ENCODE data around the gene KCNH2.
A peak's percentile ranks its signal among the peaks of the same experiment; 100 is the strongest.

KCNH2 gene

DNA sequence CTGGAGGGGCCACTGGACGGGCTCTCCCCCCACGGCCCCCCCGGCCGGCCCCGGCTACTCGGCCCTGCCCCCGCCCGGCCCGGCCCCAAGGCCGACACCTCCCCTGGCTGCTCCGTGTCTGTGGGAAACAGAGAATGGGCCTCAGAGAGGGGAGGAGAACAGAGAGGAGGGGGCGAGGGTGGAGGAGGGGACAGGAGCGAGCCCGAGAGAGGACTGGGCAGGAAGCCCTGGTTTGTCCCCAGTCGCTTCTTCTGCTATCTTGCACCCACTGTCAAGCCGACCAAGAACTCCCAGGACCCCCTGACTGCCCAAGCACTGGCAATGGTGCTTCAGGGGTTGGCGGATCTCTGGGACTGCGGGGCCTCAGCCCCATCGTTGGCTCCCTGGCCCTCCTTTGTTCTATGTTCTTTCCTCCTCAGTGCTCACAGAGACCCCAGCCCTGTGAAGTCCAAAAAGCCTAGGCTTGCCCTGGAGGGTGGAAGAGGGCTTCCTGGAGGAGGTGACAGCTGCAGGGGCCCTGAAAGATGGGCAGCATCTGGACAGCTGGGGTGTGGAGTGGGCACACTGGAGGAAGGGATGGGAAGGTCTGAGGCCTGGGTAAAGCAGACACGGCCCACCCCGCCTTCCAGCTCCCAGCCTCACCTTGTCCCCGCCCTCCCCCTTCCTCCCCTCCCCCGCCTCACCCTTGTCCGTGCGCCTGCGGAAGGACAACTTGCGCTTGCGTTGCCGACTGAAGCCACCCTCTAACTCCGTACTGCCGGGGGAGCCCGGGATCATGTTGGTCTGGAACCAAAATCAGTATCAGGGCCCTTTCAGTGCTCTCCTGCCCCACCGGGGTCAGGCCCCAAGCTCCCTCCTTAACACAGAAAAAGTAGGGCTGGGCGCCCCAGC is 30.1 kb downstream of the KCNH2 start:
- no peak for DNase-seq

DNA sequence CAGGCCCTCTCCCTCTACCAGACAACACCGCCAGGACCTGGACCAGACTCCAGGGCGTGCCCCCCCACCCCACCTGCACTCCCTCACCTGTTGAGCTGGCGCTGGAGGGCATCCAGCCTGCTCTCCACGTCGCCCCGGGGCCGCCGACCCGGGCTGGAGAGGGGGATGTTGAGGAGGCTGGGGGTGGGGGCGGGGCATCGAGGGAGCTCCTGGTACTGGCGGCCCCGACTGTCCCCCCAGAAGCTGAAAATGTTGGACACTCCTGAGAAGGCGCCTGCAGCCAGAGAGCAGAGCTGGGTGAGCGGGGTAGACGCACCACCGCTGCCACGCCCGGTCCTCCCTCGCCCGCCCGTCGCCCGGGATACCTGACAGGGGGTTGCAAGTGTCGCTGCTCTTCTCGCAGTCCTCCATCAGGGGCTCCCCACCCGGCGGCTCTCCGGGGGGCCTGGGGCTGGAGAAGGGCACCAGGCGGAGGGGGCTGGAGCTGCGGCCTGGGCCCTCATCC is 30.8 kb downstream of the KCNH2 start:
- no peak for DNase-seq

DNA sequence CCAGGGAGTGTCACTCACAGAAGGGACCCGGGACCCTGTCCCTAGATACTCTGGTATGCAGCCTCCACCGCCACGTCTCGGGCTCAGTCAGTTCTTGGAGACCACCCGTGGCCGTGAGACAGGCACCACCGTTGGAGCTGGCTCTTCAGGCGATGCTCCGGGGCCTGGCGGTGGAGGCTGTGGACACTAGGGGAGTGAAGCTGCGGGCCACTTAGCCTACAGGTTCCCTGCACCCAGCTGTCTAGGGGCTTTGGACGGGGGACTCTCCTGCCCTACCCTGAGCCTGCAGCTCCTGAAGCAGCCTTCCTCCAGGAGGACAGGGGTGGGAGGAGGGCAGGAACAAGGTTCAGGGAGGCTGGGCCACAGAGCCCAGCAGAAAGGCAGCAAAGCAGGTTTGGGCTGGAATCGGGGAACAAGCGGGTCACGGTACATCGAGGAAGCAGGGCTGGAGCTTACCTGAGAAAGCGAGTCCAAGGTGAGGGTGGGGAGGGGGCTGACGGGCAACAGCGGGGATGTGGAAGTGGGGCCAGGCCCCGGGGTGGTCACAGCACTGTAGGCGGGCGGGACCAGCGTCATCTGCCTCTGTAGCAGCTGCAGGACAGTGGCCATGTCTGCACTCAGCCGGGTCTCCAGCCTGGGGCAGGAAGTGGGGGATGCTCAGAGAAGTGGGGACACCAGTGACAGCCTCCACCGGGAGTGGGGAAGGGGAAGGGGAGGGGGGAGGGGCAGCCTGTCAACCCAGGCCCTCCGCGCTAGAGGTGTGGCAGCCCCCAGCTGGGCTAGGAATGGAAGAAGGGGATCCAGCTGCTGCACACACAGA is 31.5 kb downstream of the KCNH2 start:
- DNase-seq, result no peak

DNA sequence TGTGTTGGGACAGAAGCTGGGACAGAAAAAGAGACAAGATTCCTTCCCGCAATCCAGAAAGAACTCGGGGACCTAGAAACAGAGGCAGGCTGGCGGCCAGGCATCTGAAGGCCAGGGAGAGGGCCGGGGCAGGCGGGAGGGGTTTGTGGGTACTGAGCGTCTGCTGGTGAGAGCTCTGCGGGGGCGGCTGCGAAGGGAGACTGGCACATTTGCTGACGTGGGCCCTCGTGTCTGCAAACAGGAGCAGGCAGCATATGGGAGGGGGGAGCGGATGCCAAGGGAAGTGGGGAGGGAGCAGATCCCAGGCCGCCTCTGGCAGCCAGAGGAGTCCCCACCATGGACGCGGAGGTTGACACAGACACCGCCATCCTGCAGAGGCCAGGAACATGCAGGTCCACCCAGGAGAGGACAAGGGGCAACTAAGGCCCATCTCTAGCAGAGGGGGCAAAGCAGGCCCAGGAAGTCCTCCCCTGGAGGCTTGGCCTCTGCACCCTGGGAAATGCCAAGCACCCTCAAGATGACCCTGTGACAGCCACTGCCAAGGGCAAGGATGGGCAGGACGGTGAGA is 32.2 kb downstream of the KCNH2 start:
- DNase-seq, result peak; percentile 34 to 38

DNA sequence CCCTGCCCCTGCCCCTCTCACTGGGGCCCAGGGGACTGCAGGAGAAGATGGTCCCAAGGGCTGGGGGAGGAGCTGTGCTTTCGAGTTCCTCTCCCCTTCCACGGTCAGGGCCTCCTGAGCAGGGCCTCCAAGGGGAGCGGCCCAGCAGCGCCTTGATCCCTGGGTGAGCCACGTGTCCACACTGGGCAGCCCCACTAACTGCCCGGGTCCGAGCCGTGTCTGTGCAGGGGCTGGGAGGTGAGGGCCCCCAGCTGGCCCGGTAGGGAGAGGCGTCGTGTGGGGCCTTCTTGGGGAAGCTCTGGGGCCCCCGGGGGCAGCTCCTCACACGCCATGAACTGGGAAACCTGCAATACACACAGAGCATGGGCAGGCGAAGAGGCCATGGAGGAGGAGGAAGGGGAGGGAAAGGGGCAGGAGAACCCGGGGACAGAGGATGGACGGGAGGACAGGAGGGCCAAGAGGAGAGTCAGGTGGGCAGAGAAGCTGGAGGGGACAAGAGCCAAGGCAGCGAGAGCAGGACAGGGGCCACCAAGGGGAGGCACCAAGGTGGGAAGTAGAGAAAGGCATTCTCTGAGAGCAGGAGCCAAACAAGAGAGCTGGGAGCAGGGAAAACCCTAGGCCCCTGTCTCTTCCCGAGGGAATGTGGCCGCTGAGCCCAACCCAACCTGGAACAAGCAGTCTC is 32.8 kb downstream of the KCNH2 start:
- no peak for DNase-seq

DNA sequence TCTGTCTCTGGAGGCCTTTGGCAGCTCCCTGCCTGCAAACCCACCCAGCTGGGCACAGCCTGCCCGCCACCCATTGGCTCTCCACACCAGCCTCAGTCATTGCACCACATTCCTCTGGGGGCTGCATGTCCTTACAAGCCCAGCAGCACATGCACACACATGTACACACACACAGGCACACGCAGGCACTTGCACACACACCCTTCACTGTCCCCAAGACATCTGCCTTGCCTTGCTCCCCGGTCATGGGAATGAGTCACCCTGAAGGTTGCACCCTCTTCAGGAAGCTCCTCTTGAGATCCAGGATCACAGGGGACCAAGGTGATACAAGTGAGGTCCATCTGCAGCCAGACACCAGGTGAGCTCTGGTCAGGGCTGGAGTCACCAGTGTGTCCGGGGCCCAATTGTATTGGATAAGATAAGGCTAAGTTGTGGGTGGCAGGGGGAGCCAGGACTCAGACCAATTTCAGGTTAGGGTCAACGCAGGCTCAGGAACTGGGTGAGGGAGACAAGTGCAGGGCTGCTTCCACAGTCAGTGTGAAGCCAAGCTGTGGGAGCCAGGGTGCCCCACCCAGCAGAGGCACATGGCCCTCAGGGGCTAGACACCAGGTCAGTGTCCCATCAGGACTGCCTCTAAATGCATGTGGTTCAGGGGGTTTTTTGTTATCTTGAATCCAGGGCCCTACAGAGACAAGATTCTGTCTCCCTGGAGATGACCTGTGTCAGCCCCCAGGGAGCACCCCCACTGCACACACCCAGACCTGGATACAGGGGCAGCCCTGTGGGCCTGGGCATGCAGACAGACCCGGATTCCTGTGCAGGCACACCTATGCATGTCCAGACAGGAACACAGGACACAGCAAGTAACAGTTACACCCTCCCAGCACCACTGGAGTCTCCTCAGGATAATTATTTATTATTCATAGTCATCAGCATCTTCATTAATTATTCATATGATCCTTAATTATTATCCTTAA is 33.8 kb downstream of the KCNH2 start:
- no peak for DNase-seq

DNA sequence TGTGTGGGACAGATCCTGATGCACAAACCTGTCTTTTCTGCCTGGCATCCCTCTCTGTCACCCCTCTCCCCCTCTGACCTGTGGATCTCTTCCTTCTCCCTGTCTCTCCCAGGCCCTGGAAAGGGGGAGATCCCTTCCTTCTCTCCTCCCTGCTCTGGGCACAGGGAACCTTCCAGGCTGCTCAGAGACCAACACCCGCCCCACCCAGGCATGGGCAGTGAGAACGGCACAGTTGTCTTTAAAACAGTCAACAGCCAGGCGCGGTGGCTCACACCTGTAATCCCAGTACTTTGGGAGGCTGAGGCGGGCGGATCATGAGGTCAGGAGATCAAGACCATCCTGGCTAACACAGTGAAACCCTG is 34.7 kb downstream of the KCNH2 start:
- no peak for DNase-seq

DNA sequence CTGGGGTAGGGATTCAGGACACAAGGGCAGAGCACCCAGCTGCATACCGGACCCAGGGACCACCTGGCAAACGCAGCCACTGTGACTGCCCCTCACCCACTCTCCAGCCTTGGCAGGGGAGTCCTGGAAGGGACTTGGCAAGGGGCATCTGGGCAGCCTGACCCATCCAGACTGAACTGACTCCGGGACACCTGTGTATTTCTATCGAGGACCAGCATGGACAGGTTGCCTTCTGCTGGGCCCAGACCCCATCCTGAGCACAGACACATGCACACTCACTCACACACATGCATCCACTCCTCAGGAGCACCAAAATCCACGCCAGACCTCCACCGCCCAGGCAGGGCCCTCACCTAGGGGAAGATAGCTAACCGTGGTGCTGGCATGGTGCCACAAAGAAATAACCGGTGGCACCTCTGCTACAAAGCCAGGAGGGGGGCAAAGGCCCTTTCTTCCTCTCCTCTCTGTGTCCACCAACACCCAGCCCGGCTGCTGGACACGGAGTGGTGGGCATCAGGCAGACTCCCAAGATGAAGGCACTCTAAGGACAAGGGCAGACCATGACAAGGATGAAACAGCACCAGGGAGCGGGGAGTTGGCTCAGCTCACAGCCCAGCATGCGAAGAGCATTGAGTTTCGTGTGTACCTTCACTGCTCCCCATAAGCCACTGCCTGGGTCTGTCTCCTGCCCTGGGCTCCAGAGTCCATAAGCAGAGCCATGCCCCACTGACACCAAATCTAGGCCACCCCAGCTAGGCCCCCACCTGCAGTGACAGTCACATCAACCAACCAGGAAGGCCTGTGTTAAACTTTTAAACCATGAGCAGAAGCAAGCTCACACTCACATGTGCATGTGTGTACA is 35.3 kb downstream of the KCNH2 start:
- no peak for DNase-seq

DNA sequence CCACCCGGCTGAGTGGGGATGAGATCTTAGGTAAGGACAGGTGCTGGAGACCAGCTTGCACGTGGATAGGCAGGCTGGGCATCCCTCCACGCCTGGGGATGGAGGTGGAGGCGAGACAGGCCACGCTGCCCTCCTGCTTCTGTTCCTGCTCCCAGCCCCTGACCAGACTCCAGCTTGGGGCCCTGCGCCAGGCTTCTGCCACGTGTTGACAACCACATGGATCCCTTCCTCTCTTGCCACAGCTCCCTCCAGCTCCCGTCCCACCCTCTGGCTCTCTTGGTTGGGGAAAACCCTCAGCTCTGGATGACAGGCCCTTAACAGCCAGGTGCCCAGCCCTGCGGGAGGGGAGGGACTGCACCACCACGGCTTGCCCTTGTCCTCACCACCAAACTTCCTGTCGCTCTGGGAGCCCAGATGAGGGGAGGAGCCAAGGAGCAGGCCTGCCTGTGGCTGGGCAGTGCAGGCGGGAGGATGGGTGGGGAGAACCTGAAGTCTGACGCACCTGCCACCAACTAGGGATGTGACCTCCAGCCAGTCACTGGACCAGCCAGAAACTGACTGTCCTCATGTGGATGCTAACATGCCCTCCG is 36.0 kb downstream of the KCNH2 start:
- peak in 1 of 2 donors; percentile 7 for DNase-seq

DNA sequence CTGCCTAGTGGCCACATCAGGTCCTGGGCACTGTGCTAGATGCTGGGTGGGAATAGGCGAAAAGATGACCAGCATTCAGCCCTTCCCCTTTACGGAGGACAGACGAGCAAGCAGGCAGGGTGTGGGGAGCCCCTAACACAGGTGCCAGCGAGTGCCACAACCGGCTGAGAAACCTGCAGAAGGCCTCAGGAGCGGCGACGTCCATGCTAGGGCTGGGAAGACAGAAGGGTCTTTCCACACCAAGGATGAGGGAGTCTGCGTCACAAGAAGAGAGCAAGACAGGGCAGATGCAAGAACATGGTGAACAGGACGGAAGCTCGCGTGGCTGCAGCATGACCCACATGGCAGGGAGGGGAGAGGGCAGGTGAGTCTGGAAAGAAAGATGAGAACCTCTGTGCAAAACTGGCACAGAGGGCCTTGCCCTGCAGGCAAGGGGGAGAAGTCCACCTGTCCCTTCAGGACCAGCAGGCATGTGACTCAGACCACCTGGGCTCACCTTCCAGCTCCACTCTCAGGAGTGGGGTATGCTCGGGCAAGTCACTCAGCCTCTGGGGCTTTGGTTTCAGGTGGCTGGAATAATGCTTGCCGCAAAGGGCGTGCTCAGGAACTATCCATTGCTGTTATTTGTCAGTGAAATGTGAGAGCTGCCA is 36.6 kb downstream of the KCNH2 start:
- no peak for DNase-seq

DNA sequence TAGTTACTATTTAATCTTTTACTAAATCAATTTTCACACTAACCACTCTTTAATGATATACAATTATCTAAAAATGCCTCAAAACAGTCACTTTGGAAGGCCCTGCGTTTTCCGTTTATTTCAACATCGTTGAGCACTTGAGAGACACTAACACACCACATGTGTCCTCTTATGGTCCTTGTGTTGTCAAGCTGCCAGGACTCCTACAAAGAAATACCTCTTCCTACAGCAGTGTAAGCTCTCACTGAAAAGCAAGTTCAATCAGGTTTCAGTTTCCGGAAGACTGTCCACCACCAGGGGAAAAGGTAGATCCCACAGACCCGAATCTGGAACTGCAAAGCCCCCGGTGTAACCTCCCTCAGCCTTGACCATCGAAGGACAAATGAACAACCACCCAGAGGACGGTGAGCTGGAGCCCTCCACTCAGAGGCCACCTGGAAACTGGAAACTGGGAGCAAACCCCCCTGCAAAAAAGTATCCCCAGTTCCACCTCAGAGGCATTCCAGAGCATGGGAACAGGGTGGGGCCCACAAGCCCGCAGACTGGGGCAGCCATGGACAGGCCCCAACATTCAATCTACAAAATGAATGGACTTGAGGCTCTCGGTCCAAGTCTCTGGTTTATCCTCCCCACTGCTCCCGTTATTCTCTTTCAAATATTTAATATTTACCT is 37.6 kb downstream of the KCNH2 start:
- DNase-seq, result no peak

DNA sequence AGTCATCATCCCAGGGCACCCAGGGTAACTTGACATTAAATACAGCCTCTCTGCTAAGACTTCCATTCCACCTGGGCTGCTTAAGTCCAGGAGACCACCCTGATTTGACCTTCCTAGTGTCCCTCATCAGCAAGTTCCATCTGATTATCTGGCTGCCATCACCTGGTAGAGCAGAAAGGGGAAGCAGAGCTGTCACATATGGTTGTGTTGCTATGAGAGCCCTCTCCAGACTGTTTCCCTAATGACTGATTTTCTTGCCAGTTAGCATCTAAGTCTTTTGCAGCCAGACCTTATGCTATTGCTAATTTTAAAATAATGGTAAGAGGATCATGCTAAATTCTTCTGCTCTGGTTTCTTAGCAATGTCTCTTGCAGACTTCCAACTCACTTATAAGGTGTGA is 38.7 kb downstream of the KCNH2 start:
- DNase-seq, result no peak

DNA sequence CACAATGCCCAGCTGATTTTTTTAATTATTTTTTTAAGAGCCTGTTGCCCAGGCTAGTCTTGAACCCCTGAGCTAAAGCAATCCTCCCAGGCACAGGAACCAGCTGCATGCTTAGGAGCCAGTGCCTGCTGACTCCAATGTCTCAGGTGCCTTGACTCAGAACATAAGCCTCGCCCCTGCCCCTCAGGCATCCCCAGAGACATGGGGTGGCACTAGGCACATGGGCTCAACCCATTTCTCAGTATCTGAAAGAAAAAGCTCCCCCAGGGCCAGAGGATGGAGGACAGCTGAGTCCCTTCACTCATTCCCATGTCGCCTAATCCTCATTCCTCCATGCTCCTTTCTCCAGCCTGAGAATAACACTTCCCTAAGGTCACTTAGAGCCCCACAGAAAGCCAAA is 39.1 kb downstream of the KCNH2 start:
- DNase-seq, result no peak

DNA sequence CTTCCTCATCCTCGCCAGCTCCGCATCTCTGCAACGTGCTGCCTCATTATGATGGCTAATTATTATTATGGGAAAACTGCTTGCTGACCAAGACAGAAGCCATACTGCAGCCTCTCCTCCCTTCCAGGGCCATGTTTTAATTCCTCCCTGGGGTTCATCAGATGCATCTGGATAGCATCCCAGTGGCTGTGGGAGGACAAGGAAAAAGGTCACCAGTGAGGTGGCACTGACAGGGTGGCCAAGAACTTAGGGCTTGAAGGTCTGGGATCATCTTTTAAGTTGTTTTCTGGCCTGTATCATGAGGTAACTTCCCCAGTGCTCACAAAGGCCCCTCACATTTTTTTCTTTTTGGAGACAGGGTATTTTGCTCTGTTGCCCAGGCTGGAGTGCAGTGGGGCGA is 39.6 kb downstream of the KCNH2 start:
- DNase-seq, result no peak

DNA sequence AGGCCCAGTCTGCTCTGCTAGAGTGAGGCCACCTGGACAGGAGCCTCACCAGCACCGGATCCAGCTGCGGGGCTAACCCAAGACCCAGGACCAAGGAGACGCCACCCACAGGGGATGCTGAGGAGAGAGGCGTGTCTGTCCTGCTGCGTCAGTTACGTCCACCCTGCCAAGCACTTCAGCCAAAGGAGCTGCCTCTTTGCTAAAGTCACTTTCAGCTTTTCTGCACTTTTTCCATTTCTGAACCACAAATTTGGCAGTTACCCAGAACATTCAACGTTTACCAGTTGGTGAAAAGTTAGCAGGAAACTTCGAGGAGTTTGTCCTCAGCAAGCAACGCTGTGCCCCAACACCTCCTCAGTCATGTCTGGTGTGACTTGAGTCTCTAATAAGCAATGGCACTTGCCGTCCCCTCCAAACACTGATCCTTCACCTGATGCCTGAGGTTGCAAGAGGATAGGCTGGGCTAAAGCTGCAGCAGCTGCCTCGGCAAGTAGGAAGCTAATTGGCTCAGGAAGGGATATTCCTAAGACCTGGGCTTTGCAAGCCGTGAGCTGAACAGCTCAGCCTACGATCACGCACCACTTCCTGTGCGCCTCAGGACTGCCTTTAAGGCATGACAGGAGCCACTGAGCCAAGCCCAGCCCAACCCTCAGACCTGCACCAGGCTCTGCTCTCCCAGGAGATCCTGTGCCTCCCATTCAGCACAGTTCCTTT is 40.1 kb downstream of the KCNH2 start:
- no peak for DNase-seq

DNA sequence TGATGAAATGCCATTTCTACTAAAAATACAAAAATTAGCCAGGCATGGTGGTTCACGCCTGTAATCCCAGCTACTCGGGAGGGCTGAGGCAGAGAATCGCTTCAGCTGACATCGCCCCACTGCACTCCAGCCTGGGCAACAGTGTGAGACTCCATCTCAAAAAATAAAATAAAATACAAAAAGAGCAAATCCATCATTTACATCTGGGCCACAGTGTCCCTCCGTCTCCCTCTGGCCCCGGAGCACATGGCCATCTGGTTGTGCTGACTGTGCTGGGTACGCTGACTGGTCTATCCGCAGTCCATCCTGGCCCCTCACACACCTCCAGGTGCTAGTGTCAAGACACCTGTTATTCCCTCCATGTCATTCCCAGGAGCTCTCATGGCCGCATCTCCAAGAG is 42.1 kb downstream of the KCNH2 start:
- no peak for DNase-seq

DNA sequence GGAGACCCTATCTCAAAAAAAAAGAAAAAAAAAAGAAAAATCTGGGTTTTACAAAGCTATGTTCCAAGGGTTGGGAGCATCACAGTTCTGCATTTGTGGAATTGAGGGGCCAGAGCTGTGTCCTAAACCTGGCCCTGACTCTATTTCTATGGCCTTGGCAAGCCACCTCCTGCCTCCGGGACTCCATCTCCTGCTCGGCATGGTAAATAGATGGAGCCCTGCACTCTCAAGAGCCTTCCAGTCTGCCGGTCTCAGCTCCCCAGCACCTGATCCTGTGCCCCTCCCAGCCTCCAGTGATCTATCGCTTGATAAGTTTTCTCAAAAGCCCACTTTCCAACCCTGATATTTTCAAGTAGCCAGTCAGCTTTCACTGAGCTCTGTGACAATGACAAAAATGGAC is 43.0 kb downstream of the KCNH2 start:
- DNase-seq, result no peak

DNA sequence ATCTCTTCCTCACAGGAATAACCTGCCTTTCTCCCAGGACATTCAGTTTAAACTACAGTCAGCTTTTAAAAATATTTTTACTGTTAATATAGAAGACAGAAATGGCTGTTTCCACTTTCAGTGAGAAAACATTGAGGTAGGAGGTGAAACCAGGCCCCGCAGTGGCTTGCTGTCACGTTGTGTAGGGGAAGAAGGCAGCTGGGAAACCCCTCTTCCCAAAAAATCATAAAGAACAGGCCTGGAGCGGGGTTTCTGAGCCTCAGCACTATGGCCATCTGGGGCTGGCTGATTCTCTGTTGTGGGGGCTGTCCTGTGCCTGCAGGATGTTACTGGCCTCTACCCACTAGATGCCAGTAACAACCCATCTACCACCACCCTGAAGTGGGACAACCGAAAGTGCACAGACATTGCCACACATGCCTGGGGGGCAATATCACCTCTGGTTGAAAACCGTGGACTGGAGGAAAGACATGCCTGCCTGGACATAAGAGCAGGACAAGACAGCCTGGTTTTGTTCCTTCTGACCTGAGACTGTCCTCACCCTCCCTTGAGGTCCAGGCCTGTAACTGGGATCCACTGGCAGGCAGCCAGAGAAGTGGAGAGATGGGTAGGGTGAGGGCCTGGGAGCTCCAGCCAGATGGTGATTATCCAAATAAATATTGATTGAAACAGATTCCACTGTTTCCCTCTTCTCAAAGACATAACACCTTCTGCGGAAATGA is 43.9 kb downstream of the KCNH2 start:
- DNase-seq, result no peak
